ENCODE measurements around the gene TRIM14.

Gene TRIM14

DNA sequence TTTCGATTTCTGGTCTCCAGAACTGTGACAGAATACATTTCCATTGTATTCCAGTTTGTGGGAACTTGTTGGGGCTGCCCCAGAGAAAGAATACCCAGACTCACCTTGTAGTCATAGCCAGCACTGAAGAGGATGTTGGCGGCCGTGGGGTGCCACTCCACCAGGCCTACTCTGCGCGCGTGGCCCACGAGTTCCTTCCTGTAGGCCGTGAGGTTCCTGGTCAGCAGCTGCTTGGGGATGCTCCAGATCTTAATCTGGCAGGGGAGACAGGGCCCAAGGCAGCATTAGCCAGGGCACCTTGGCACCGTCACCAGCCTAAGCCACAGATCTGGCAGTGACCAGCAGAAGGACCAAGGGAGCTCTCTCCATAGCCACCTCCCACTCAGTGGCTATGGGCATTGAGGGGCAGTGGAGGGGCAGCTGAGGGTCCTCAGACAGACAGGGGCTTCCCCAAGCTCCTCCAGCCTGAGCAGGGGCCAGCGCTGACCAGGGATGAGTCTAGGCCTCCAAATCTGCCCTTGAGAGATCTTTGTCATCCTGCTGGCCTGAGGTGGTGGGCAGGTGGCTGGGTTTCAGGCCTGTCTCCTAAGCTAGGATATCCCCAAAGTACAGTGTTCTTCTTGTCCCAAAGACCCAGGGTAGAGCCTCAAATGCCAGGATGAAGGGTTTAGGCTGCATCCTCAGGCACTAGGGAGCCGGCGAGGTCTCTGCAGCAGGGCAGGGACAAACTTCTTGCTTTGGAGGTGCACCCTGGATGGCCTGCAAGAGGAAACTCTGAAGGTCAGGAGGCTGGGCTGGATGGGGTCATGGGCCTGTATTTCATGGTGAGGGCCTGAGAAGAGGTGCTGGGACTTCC is 15.9 kb upstream of the TRIM14 start (continued):
- TF ChIP-seq ZNF513 (tag by site-specific recombination; IDR thresholded peaks at IDR 0.05) (no peak), GLIS2 (tag by site-specific recombination; IDR thresholded peaks at IDR 0.05) (no peak)

- Histone ChIP-seq H3K4me1 (ENCODE audit: control insufficient read depth, insufficient read depth, low read length) (no peaks in the 10 kb centered on the region), H3K4me3 (ENCODE audit: low read depth, low read length) (no peak overlapping the region), H3K36me3 (ENCODE audit: control insufficient read depth in 2 of 2, insufficient read depth in 1 of 2, low read length in 2 of 2) (peaks cover 0 to 7% of the 10 kb centered on the region in 2 experiments; a peak in 1 of 3 replicates), H3K9me3 (ENCODE audit: control insufficient read depth, insufficient read depth, low read depth, low read length) (no peaks in the 10 kb centered on the region), H3K27ac (ENCODE audit: extremely low read depth, low read depth, low read length) (no peak overlapping the region)
- ChIA-PET POLR2A (no interaction called here), CTCF (interaction anchor here (0.7 to 1.3 kb wide), 2 partner anchors 59 to 73 kb away, joined by 4 read pairs; no protein-coding TSS in a partner anchor)
- TF ChIP-seq KLF17 (tag by site-specific recombination; IDR thresholded peaks at IDR 0.05) (no peak), GLIS2 (tag by site-specific recombination; IDR thresholded peaks at IDR 0.05) (no peak), ZNF76 (tag by site-specific recombination; IDR thresholded peaks at IDR 0.05; ENCODE audit: borderline replicate concordance, low read depth) (no peak), ZIC2 (tag by site-specific recombination; IDR thresholded peaks at IDR 0.05) (peak; percentile 85)
Observed at GRCh38 chr9:98132806-98133631, 14.0 kb upstream of the TRIM14 start.

DNA sequence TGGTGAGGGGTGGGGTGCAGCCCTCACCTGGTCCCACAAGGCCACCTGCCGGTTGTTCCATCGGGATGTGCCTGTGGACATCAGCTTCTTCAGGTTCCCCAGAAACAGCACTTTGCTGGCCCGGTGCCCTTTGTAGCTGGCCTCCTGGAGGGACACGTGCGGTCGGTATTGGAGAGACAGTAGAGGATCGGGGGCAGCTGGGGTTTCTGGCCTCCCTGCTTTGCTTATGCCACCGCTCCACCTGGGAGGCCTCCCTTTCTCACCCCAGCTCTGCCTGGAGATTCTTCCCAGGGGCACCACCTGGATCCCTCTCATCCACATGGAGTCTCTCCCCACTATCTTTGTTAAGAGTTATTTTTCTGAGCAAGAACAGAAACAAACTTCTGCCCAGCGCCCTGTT is 13.1 kb upstream of the TRIM14 start:
- H3K4me1 ChIP-seq (ENCODE audit: control insufficient read depth, insufficient read depth, low read length), result no peaks in the 10 kb centered on the region
- TF ChIP-seq ZNF560 (tag by site-specific recombination; IDR thresholded peaks at IDR 0.05; ENCODE audit: borderline replicate concordance) (no peak), KLF8 (tag by site-specific recombination; IDR thresholded peaks at IDR 0.05) (no peak), ZNF157 (tag by site-specific recombination; IDR thresholded peaks at IDR 0.05) (no peak), ZNF623 (tag by site-specific recombination; IDR thresholded peaks at IDR 0.05) (no peak), TCF7L2 (IDR thresholded peaks at IDR 0.05; ENCODE audit: borderline replicate concordance, low read depth, low read length) (no peak), HOXA7 (CRISPR knock-in tag; IDR thresholded peaks at IDR 0.05; ENCODE audit: borderline replicate concordance) (no peak), ZNF391 (tag by site-specific recombination; IDR thresholded peaks at IDR 0.05; ENCODE audit: borderline replicate concordance, low read depth) (no peak), ZNF132 (tag by site-specific recombination; IDR thresholded peaks at IDR 0.05; ENCODE audit: borderline replicate concordance) (no peak)
- TF ChIP-seq, protein P1, sequence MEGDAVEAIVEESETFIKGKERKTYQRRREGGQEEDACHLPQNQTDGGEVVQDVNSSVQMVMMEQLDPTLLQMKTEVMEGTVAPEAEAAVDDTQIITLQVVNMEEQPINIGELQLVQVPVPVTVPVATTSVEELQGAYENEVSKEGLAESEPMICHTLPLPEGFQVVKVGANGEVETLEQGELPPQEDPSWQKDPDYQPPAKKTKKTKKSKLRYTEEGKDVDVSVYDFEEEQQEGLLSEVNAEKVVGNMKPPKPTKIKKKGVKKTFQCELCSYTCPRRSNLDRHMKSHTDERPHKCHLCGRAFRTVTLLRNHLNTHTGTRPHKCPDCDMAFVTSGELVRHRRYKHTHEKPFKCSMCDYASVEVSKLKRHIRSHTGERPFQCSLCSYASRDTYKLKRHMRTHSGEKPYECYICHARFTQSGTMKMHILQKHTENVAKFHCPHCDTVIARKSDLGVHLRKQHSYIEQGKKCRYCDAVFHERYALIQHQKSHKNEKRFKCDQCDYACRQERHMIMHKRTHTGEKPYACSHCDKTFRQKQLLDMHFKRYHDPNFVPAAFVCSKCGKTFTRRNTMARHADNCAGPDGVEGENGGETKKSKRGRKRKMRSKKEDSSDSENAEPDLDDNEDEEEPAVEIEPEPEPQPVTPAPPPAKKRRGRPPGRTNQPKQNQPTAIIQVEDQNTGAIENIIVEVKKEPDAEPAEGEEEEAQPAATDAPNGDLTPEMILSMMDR (tag by site-specific recombination; IDR thresholded peaks at IDR 0.05), result no peak
- TF ChIP-seq, protein P2, sequence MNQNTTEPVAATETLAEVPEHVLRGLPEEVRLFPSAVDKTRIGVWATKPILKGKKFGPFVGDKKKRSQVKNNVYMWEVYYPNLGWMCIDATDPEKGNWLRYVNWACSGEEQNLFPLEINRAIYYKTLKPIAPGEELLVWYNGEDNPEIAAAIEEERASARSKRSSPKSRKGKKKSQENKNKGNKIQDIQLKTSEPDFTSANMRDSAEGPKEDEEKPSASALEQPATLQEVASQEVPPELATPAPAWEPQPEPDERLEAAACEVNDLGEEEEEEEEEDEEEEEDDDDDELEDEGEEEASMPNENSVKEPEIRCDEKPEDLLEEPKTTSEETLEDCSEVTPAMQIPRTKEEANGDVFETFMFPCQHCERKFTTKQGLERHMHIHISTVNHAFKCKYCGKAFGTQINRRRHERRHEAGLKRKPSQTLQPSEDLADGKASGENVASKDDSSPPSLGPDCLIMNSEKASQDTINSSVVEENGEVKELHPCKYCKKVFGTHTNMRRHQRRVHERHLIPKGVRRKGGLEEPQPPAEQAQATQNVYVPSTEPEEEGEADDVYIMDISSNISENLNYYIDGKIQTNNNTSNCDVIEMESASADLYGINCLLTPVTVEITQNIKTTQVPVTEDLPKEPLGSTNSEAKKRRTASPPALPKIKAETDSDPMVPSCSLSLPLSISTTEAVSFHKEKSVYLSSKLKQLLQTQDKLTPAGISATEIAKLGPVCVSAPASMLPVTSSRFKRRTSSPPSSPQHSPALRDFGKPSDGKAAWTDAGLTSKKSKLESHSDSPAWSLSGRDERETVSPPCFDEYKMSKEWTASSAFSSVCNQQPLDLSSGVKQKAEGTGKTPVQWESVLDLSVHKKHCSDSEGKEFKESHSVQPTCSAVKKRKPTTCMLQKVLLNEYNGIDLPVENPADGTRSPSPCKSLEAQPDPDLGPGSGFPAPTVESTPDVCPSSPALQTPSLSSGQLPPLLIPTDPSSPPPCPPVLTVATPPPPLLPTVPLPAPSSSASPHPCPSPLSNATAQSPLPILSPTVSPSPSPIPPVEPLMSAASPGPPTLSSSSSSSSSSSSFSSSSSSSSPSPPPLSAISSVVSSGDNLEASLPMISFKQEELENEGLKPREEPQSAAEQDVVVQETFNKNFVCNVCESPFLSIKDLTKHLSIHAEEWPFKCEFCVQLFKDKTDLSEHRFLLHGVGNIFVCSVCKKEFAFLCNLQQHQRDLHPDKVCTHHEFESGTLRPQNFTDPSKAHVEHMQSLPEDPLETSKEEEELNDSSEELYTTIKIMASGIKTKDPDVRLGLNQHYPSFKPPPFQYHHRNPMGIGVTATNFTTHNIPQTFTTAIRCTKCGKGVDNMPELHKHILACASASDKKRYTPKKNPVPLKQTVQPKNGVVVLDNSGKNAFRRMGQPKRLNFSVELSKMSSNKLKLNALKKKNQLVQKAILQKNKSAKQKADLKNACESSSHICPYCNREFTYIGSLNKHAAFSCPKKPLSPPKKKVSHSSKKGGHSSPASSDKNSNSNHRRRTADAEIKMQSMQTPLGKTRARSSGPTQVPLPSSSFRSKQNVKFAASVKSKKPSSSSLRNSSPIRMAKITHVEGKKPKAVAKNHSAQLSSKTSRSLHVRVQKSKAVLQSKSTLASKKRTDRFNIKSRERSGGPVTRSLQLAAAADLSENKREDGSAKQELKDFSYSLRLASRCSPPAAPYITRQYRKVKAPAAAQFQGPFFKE (tag by site-specific recombination; IDR thresholded peaks at IDR 0.05; ENCODE audit: borderline replicate concordance), result no peak
- no peak overlapping the region for H3K4me3 ChIP-seq (ENCODE audit: low read depth, low read length)
- ChIA-PET POLR2A (no interaction called here), CTCF (no interaction called here)
- H3K27ac ChIP-seq (ENCODE audit: extremely low read depth, low read depth, low read length), result no peak overlapping the region
- no peaks in the 10 kb centered on the region for H3K9me3 ChIP-seq (ENCODE audit: control insufficient read depth, insufficient read depth, low read depth, low read length)
- peaks cover 0 to 7% of the 10 kb centered on the region in 2 experiments; a peak in 1 of 3 replicates for H3K36me3 ChIP-seq (ENCODE audit: control insufficient read depth in 2 of 2, insufficient read depth in 1 of 2, low read length in 2 of 2)
